ENCODE results near the gene FADS2. TPM values are rescaled to one million over a fixed set of nuclear protein-coding genes. Genes with fewer than 3 reads are reported as not detected.

Gene FADS2
- total and polyA plus RNA-seq, 2 experiments from 2014 or later: 124 to 392 TPM

- Histone ChIP-seq H3K4me1 (ENCODE audit: insufficient read depth) (no peaks in the 10 kb centered on the region), H4K20me1 (replicated peaks; ENCODE audit: insufficient read depth) (peaks cover 7% of the 10 kb centered on the region), H3K36me3 (ENCODE audit: insufficient read depth) (peaks cover 49% of the 10 kb centered on the region), H3K9me2 (ENCODE audit: insufficient read depth) (peaks cover 5% of the 10 kb centered on the region; the same call in 1 of the 2 replicates), H3K27me3 (ENCODE audit: insufficient read depth) (no peaks in the 10 kb centered on the region), H3F3A (replicated peaks; ENCODE audit: low read depth) (peaks cover 4% of the 10 kb centered on the region; the same call in 1 of the 2 replicates), H2AFZ (no peak overlapping the region), H3K4me3 (no peak overlapping the region), H3K4me2 (no peak overlapping the region), H3K27ac (ENCODE audit: low read depth) (no peak overlapping the region), H3K79me2 (replicated peaks; ENCODE audit: insufficient read depth) (peaks cover 16% of the 10 kb centered on the region)
- ATAC-seq (no peak), DNase-seq (ENCODE audit: low spot score) (no peak)
- peaks cover 88% of the 10 kb centered on the region for H3K36me3 Mint-ChIP-seq (ENCODE audit: low read depth)
- no peaks in the 10 kb centered on the region for H3K9me3 Mint-ChIP-seq
- no peak overlapping the region for H3K27ac Mint-ChIP-seq
- H3K4me1 Mint-ChIP-seq: peaks cover 9% of the 10 kb centered on the region
- TF ChIP-seq POLR2AphosphoS5 (IDR thresholded peaks at IDR 0.05; ENCODE audit: low read depth) (no peak), STAT1 (IDR thresholded peaks at IDR 0.05; ENCODE audit: unreplicated experiment) (no peak), EZH2 (IDR thresholded peaks at IDR 0.05; ENCODE audit: low read depth, unreplicated experiment) (no peak), JUNB (IDR thresholded peaks at IDR 0.05; ENCODE audit: unreplicated experiment) (no peak), EZH2phosphoT487 (IDR thresholded peaks at IDR 0.05; ENCODE audit: unreplicated experiment) (no peak), ZNF462 (CRISPR knock-in tag; IDR thresholded peaks at IDR 0.05) (no peak), NANOG (IDR thresholded peaks at IDR 0.05; ENCODE audit: borderline replicate concordance) (no peak), ZNF114 (CRISPR knock-in tag; IDR thresholded peaks at IDR 0.05) (no peak), CREB1 (CRISPR knock-in tag; IDR thresholded peaks at IDR 0.05; ENCODE audit: low read depth) (no peak), CTCF (conservative IDR thresholded peaks at IDR 0.05; ENCODE audit: low read depth in 2 of 2) (no peak)
- no peak overlapping the region for H3K4me3 Mint-ChIP-seq
- H3K27me3 Mint-ChIP-seq (ENCODE audit: insufficient read depth, low read depth, poor library complexity): peaks cover 13% of the 10 kb centered on the region
Observed at GRCh38 chr11:61810671-61811175, 17.4 kb upstream of the FADS2 start.
